HG03066 (cell line): Measurements from ENCODE around the gene SRSF3.
"Not testable (repeated sequence)": the region's sequence is repeated elsewhere in the genome, so short reads cannot be mapped to it uniquely, and the experiment has no call there.

Experiments used
- ATAC-seq: cut with Tn5 transposase; IDR thresholded peaks from one replicate; pipeline ENCODE4 v1.9.1; 2021; ENCODE audit warnings: low read depth; ENCODE audit not compliant: unreplicated experiment

The SRSF3 gene

GRCh38 chr6:36639171-36639808 lies 45.1 kb downstream of the SRSF3 start:
- no peak for ATAC-seq

DNA sequence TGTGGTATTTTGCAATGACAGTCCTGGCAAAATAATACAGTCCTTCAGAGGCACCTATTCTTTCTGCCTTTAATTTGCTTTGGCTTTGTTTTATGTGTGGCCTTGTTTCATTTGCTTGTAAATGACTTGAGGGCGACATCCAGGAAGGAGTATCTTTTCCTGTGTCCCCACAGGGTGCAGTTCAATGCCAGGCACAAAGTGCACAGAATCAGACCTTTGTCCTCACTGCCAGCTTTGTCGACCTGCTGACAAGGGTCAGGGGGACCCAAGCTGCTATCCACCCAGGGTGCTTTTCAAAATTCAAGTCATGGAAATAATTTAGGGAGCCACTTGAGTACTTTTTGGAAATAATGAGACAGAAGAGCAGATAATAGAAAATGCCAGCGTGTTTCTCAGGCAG lies 47.4 kb downstream of the SRSF3 start:
- no peak for ATAC-seq

DNA sequence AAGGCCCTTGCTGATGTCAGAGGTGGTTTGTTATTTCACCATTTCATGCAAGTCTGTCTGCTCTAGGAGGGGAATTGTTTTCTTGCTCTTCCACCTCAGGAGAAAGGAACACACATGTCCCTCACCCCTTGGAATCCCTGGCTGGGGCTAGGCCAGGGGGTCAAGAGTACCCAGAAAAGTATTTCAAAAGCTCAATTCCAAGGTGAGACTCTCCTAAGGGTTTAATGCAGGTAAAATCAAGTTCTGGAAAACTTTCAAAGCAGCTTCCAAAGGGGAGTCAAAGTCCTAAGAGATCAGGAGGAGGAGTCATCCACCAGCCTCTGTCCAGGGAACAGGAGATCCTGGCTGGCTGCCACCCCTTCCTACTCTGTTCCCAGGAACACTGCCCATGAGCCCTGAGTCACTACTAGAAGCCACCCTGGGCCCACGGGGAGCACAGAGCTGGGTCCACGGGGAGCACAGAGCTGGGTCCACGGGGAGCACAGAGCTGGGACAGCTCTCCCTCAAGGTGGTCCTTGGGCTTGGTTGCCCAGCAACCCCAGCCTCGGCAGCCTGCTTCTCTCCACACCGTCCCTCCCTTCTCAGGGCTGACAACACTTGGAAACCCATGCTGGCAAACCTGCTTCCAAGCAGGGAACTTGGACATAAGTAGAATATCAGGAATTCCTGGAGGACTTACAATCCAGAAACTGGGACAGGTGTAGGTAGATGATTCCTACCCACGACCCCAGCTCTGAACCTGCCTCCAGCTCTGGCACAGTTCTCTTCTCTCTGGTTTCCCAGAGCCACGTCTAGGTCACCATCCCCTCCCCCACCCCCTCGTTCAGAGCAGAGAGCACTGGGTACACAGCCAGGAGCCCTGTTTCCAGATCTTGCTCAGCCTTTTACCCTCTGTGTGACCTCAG lies 49.0 kb downstream of the SRSF3 start:
- no peak for ATAC-seq

DNA sequence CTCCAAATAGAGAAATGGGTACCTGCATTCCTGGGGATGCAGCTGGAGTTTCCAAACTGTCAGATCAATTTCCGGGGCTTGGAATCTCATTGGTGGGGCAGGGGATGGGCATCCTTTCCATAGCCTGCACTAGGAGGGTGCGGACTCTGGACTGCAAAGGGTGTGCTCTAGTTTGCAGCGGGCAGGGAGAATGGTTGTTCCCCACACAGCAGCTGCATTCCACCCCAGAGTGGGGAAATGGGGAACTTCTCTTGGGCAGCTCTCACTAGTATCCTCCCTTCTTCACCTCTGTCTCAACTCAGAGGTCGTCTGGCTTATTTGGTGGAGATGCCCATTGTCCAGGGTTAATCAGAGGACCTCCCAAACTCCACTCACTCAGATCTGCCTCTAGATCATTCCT lies 49.8 kb downstream of the SRSF3 start:
- ATAC-seq = no peak

DNA sequence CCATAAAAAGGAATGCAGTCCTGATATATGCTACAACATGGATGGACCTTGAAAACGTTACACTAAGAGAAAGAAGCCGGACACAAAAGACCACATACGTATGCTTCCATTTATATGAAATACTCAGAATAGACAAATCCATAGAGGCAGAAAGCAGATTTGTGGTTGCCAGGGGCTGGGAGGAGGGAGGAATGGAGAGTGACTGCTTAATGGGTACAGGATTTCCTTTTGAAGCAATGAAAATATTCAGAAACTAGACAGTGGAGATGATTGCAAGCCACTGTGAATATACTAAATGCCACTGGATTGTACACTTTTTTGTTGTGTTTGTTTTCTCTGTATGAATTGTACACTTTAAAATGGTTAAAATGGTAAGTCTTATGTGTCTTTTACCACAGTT lies 54.9 kb downstream of the SRSF3 start:
- no peak for ATAC-seq

DNA sequence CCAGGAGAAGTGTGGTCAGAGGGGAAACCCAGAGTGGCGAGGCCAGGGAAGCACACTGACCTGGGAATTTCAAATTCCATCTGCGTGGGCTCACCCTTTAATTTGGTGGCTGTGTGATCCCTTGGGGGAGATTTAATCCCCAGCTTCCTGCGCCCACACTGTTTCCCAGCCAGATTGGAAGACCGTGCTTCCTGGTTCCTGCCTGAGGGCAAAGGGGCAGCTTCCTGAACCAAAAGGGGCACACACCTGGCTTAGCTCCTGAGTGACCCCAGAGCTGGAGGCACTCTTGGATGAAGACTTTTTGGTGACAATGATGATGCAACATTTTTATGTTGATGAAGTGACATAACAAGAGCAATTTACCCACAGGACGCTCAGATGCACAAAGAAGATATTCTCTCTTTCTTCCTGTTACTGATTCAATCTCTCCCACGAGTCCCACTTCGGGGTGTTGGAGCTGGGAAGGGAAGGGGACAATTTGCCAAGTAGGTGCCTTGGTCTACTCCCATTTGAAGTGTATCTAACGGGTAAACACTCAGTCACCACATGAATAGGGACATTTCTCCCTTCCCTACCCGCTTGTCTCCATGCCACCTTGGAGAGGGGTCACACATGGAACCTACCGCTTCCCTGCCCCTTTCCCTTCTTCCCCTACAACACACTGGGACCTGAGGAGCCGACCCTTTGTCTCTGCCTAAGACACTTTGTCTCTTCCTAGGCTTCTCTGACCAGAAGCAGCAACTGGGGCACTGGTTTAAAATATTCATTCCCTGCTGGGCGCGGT lies 55.7 kb downstream of the SRSF3 start:
- ATAC-seq = no peak

DNA sequence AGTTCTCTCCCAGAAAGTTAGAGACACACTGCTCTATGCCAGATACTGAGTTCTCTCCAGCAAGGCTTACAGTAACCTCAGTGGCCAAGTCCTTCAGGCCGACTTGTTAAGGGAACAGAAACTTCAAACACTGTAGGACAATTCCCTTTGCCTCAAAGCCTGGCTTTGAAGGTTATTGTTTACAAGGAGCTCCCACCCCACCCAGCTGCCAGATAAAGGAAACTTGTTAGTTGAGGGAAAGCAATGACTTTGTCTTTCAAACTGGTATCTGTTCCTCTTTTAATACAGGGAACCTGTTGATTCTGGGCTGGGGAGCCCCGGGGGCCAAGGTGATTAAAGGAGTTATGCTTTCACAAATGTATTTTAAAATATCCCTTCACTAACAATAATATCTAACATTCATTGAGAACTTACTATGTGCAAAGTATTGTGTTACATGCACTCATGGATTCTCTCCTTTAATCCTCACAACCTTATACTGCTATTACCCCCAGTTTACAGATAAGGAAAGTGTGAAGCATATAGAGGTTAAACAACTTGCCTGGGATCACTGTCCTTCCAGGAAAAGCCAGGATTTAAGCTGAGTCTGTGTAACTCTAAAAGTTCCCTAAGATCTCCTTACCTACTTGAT lies 56.8 kb downstream of the SRSF3 start:
- no peak for ATAC-seq

DNA sequence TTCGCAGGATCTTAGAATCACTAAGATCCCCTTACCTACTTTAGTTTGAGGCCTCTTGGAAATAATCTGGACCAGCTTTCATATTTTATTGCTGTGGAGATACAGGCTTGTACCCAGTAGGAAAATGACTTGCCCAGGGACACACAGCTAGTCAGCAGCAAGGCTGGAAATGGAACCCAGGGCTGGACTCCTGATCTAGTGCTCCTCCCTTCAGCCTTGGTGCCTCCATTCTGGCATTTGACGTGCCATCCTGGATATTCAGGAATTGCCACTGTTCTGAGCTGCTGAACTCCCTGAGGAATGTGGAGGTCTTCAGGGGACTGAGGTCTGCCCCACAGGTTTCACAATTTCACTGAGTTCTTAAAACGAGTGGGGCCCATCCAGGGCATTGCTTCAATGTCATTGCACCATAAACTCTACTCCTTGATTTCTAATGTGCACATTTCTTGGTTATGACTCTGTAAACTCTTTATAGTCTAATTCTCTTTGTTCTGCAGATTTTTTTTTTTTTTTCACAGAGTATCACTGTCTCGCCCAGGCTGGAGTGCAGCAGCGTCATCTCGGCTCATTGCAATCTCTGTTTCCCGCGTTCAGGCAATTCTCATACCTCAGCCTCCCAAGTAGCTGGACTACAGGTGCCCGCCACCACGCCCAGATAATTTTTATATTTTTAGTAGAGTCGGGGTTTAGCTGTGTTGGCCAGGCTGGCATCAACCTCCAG lies 57.7 kb downstream of the SRSF3 start:
- no peak for ATAC-seq

DNA sequence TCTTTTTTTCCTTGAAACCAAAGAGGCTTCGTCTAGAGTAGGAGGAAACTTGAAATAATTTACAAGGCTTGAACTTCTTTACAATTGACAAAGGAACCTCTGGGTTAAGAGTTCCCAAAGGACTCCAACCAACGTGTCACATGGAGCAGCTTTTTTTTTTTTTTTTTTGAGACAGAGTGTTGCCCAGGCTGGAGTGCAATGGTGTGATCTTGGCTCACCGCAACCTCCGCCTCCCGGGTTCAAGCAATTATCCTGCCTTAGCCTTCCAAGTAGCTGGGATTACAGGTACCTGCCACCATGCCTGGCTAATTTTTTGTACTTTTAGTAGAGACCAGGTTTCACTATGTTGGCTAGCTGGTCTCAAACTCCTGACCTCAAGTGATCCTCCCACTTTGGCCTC lies 60.3 kb downstream of the SRSF3 start:
- not testable (repeated sequence) for ATAC-seq
